CD14-positive monocyte (primary cell): ENCODE data around the gene FAT4. TPM values are rescaled to one million over a fixed set of nuclear protein-coding genes. Genes with fewer than 3 reads are reported as not detected.
A peak's percentile ranks its signal among the peaks of the same experiment; 100 is the strongest.

Experiments used
- DNase-seq, 3 donors: peaks; one replicate each; pipeline ENCODE4 v3.0.0-alpha.2; 2011 to 2022
- H2AFZ ChIP-seq: 2 replicates; pipeline ENCODE4 v1.6.0; 2012; ENCODE audit warnings: mild to moderate bottlenecking, low read depth, low read length, inconsistent platforms; ENCODE audit not compliant: insufficient read depth, poor library complexity, severe bottlenecking
- H3K27ac ChIP-seq, 2 donors: 1 replicate in 1 of 2; 2 replicates in 1 of 2; pipeline ENCODE4 v1.5.1; 2012 to 2013; ENCODE audit warnings: low read length in 2 of 2, control low read depth in 1 of 2, inconsistent platforms in 1 of 2, low read depth in 1 of 2, mild to moderate bottlenecking in 1 of 2
- H3K27me3 ChIP-seq, 2 donors: one replicate each; pipeline versions ENCODE4 v1.6.0 to v1.6.1; 2011 to 2013; ENCODE audit warnings: low read length in 2 of 2; ENCODE audit not compliant: control insufficient read depth in 2 of 2, insufficient read depth in 2 of 2
- H3K36me3 ChIP-seq, 2 donors: replicated peaks in 1 of 2; 1 replicate in 1 of 2; 2 replicates in 1 of 2; pipeline versions ENCODE4 v1.5.1 to v1.6.1; 2012 to 2013; ENCODE audit warnings: low read length in 2 of 2, control low read depth in 1 of 2, inconsistent platforms in 1 of 2, mild to moderate bottlenecking in 1 of 2; ENCODE audit not compliant: insufficient read depth in 2 of 2, control insufficient read depth in 1 of 2
- H3K4me1 ChIP-seq, 2 donors: 1 replicate in 1 of 2; 2 replicates in 1 of 2; pipeline versions ENCODE4 v1.5.1 to v1.6.1; 2012 to 2013; ENCODE audit warnings: low read length in 2 of 2, control low read depth in 1 of 2, inconsistent platforms in 1 of 2, mild to moderate bottlenecking in 1 of 2, moderate library complexity in 1 of 2; ENCODE audit not compliant: insufficient read depth in 2 of 2, control insufficient read depth in 1 of 2
- H3K4me2 ChIP-seq: replicated peaks from 2 replicates; pipeline ENCODE3; 2012; ENCODE audit warnings: low read length, moderate library complexity, mild to moderate bottlenecking; ENCODE audit not compliant: poor library complexity, severe bottlenecking; ENCODE audit errors: extremely low read depth
- H3K4me3 ChIP-seq, 3 experiments: fragments of 200-600 bp in 1 of 3; sonication (generic) in 1 of 3; replicated peaks in 1 of 3; 1 replicate in 2 of 3; 2 replicates in 1 of 3; pipeline ENCODE4 v1.5.1; 2011 to 2013; ENCODE audit warnings: low read length in 3 of 3, mild to moderate bottlenecking in 3 of 3, control low read depth in 2 of 3, low read depth in 2 of 3, inconsistent platforms in 1 of 3, moderate library complexity in 1 of 3
- H3K79me2 ChIP-seq: 2 replicates; pipeline ENCODE4 v1.6.0; 2012; ENCODE audit warnings: mild to moderate bottlenecking, control low read depth, inconsistent platforms, low read length, moderate library complexity; ENCODE audit not compliant: insufficient read depth
- H3K9ac ChIP-seq: 2 replicates; pipeline ENCODE4 v1.6.0; 2017; ENCODE audit warnings: low read length, mild to moderate bottlenecking; ENCODE audit not compliant: insufficient read depth, poor library complexity, severe bottlenecking
- H3K9me3 ChIP-seq, 2 donors: replicated peaks in 1 of 2; 1 replicate in 1 of 2; 2 replicates in 1 of 2; pipeline versions ENCODE4 v1.5.1 to v1.6.1; 2012 to 2013; ENCODE audit warnings: low read length in 2 of 2, control low read depth in 1 of 2; ENCODE audit not compliant: control insufficient read depth in 1 of 2, insufficient read depth in 1 of 2
- H4K20me1 ChIP-seq: 2 replicates; pipeline ENCODE4 v1.6.0; 2012; ENCODE audit warnings: mild to moderate bottlenecking, low read length, control low read depth, moderate library complexity; ENCODE audit not compliant: insufficient read depth
- H3K27ac Mint-ChIP-seq, 7 donors: one replicate each; pipeline ENCODE4 v1.8.0; 2020; ENCODE audit warnings: mild to moderate bottlenecking in 7 of 7, mixed read lengths in 7 of 7, moderate library complexity in 6 of 7, inconsistent platforms in 2 of 7
- H3K27me3 Mint-ChIP-seq, 3 donors: one replicate each; pipeline ENCODE4 v1.8.0; 2021 to 2022; ENCODE audit warnings: low read depth in 3 of 3, mild to moderate bottlenecking in 3 of 3, mixed read lengths in 3 of 3, moderate library complexity in 3 of 3, inconsistent platforms in 1 of 3
- H3K36me3 Mint-ChIP-seq, 2 donors: one replicate each; pipeline ENCODE4 v1.8.0; 2020; ENCODE audit warnings: mixed read lengths in 2 of 2, inconsistent platforms in 1 of 2, mild to moderate bottlenecking in 1 of 2
- H3K4me1 Mint-ChIP-seq: one replicate; pipeline ENCODE4 v1.8.0; 2020; ENCODE audit warnings: mild to moderate bottlenecking, mixed read lengths
- H3K4me3 Mint-ChIP-seq, 2 donors: one replicate each; pipeline ENCODE4 v1.8.0; 2020; ENCODE audit warnings: mild to moderate bottlenecking in 2 of 2, mixed read lengths in 2 of 2, moderate library complexity in 1 of 2
- H3K9me3 Mint-ChIP-seq, 7 donors: one replicate each; pipeline ENCODE4 v1.8.0; 2020 to 2022; ENCODE audit warnings: mixed read lengths in 7 of 7, mild to moderate bottlenecking in 6 of 7, moderate library complexity in 6 of 7, inconsistent platforms in 2 of 7
- WGBS: methylation state at CpG from one replicate; pipeline ENCODE4 v1.1.5; 2013; ENCODE audit warnings: missing lambda C conversion rate; ENCODE audit not compliant: insufficient coverage; 5-methylcytosine and 5-hydroxymethylcytosine counted together
- intact Hi-C, 2 donors: fragments of 100-400 bp; cut with micrococcal nuclease; formaldehyde crosslinking; loops; one replicate each; pipeline versions ENCODE4 v1.15.0 to v1.15.1; 2023
- polyA plus RNA-seq, 3 donors: library from polyadenylated mRNA; depleted of rRNA in 1 of 3; unstranded in 2 of 3; stranded (reverse) in 1 of 3; fragments of 300-500 nt in 2 of 3; fragments of >200 nt in 1 of 3; fragmentation: Illumina TruSeq in 2 of 3; gene quantifications; 1 replicate in 2 of 3; 2 replicates in 1 of 3; pipeline ENCODE4 v1.2.3, GENCODE V29; 2012 to 2021
- TF ChIP-seq, protein P1 (sequence below): fragments of 200-600 bp; IDR thresholded peaks from one replicate; pipeline ENCODE4 v1.8.0; 2022; ENCODE audit warnings: antibody characterized with exemption, mild to moderate bottlenecking

The FAT4 gene
- polyA plus RNA-seq, 3 donors, result not detected

DNA sequence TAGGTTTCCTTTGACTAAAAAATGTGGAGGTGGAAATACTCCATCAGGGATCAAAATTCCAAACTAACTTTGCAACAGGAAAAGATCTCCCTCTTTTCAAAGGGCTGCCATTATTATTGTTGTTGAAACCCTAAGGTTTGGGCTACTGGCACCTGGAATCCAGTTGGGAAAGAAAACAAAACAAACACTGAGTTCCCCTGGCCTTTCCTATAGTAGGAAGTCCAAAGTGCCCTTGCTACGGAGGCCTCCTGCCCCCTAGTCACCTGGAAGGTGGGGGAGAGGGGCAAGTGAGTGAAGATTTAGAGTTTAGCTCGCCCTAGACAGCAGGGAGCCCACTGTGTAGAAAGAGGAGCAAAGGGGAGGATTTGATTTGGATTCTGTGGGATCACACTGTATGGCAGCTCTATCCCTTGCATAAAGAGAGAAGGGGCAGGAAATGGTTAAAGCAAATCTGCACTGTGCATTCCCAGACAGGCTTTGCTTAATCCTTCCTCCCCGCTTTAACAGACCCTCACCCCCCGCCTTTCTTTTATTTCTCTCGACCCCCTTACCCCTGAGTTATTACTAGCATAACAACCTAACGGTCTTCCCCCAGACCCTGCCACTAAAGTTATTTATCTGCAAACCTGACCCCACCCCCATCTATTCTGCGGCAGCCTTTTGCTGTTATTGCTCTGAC is 627 bp upstream of the FAT4 start:
- Mint-ChIP-seq H3K27ac (no peak overlapping the region), H3K27me3 (peaks cover 57 to 66% (median 63%) of the 10 kb centered on the region in 3 donors), H3K36me3 (peaks cover 4% of the 10 kb centered on the region in 2 donors), H3K9me3 (peaks cover 0 to 36% (median 21%) of the 10 kb centered on the region in 7 donors), H3K4me3 (peak overlapping the region; percentile 86 to 96), H3K4me1 (peaks cover 41% of the 10 kb centered on the region)
- no peak for DNase-seq
- TF ChIP-seq, protein P1, sequence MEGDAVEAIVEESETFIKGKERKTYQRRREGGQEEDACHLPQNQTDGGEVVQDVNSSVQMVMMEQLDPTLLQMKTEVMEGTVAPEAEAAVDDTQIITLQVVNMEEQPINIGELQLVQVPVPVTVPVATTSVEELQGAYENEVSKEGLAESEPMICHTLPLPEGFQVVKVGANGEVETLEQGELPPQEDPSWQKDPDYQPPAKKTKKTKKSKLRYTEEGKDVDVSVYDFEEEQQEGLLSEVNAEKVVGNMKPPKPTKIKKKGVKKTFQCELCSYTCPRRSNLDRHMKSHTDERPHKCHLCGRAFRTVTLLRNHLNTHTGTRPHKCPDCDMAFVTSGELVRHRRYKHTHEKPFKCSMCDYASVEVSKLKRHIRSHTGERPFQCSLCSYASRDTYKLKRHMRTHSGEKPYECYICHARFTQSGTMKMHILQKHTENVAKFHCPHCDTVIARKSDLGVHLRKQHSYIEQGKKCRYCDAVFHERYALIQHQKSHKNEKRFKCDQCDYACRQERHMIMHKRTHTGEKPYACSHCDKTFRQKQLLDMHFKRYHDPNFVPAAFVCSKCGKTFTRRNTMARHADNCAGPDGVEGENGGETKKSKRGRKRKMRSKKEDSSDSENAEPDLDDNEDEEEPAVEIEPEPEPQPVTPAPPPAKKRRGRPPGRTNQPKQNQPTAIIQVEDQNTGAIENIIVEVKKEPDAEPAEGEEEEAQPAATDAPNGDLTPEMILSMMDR, result no peak
- Histone ChIP-seq H2AFZ (peak overlapping the region; percentile 71), H3K9me3 (peaks cover 0 to 20% of the 10 kb centered on the region in 2 donors), H3K4me3 (peak overlapping the region in 1 of 3 experiments; percentile 75), H3K36me3 (no peaks in the 10 kb centered on the region), H3K27ac (no peak overlapping the region), H3K4me1 (peaks cover 32 to 33% of the 10 kb centered on the region in 2 donors), H3K27me3 (peaks cover 50 to 60% of the 10 kb centered on the region in 2 donors), H3K9ac (no peak overlapping the region), H3K79me2 (no peaks in the 10 kb centered on the region), H3K4me2 (peak overlapping the region; percentile 86), H4K20me1 (no peaks in the 10 kb centered on the region)
- 27% methylated on average over 5 of the region's 7 CpGs for WGBS
- intact Hi-C loops, result no loop called here

DNA sequence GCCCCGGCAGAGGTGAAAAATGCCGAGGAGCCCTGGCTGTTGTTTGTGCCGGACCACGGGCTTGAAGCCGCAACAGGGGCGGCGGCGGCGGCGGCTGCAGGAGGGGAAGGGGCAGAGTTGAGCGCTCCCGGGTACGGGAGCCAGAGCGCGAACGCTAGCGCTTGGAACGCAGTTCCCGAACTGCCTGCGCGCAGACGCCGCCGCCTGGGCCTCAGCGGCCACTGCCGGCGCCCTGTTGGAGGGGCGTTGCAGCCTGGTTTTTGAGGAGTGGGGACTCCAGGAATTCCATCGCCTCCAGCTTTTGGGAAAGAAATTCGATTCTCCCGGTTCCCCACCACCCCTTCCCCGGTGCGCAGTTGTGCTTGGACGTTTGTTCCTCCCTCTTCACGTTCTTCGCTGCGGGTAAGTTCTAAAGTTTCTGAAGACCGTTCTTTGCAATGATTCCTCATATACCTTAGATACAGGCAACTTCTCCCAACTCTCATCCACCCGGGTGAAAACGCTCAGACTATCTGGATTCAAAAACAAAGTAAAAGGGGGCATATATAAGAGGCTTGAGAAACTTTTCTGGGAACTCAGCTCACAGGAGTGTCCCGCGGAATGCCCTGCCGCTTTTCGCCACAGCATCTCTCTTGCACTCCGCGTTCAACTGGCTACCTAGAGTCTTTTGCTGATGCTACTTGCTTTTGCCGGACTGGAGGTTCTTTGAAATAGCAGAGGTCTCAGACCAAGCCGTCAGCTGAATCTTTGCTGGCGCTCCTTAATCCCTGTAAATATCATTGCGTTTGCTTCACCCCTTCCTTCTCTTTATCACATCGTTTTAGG is 1.0 kb downstream of the FAT4 start:
- peak overlapping the region; percentile 71 for H2AFZ ChIP-seq
- WGBS, result 1% methylated on average over 40 of the region's 51 CpGs
- H3K4me2 ChIP-seq, result peak overlapping the region; percentile 86
- H3K4me3 Mint-ChIP-seq, result peak overlapping the region; percentile 86 to 96
- H3K4me1 Mint-ChIP-seq, result peaks cover 41% of the 10 kb centered on the region
- peaks cover 32 to 33% of the 10 kb centered on the region in 2 donors for H3K4me1 ChIP-seq
- H3K36me3 ChIP-seq, result no peaks in the 10 kb centered on the region
- peak overlapping the region in 1 of 7 donors; percentile 27 for H3K27ac Mint-ChIP-seq
- peaks cover 0 to 36% (median 20%) of the 10 kb centered on the region in 7 donors for H3K9me3 Mint-ChIP-seq
- intact Hi-C loops, result no loop called here
- H3K27me3 Mint-ChIP-seq, result peaks cover 55 to 65% (median 63%) of the 10 kb centered on the region in 3 donors
- H3K36me3 Mint-ChIP-seq, result peaks cover 4% of the 10 kb centered on the region in 2 donors
- H3K9ac ChIP-seq, result peak overlapping the region; percentile 28
- TF ChIP-seq, protein P1, result no peak
- no peak for DNase-seq
- H3K27me3 ChIP-seq, result peaks cover 50 to 65% of the 10 kb centered on the region in 2 donors
- peak overlapping the region; percentile 44 to 75 (median 55) for H3K4me3 ChIP-seq
- H3K27ac ChIP-seq, result no peak overlapping the region
- peaks cover 0 to 20% of the 10 kb centered on the region in 2 donors for H3K9me3 ChIP-seq
- no peaks in the 10 kb centered on the region for H4K20me1 ChIP-seq
- no peaks in the 10 kb centered on the region for H3K79me2 ChIP-seq
